Dermis blood vessel endothelial cell (primary cell): ENCODE results near the gene PHRF1. TPM values are rescaled to one million over a fixed set of nuclear protein-coding genes. Genes with fewer than 3 reads are reported as not detected.
A peak's percentile ranks its signal among the peaks of the same experiment; 100 is the strongest.

Source experiments
- DNase-seq: peaks from one replicate; pipeline ENCODE4 v3.0.0; 2010
- total RNA-seq: library from RNA; depleted of rRNA; stranded (reverse); fragments of >200 nt; gene quantifications from 2 replicates; pipeline ENCODE4 v1.2.3, GENCODE V29; 2014

Gene PHRF1
- total RNA-seq, 1 donor from 2014 or later, result 27.7 TPM

- no peak for DNase-seq
Measured at GRCh38 chr11:557328-558132, 18.7 kb upstream of the PHRF1 start.

DNA sequence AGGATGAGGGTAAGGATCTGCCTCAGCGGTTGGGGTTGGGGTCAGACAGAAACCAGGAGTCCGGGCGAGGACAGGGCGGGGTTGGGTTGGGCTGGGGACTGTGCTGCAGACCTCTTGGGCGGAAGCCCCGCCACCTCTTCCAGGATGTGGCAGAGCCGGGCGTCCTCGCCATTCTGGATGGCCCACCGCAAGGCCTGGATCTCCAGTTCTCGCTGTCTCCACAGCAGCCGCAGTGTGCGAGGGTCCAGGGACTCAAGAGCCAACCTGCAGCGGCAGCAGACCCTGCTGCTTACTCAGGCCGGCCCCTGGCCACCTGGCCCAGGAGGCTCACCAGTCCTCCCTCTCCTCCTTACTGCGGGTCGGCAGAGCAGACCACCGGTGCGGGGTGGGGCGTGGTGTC lies 17.8 kb upstream of the PHRF1 start:
- DNase-seq, result no peak

DNA sequence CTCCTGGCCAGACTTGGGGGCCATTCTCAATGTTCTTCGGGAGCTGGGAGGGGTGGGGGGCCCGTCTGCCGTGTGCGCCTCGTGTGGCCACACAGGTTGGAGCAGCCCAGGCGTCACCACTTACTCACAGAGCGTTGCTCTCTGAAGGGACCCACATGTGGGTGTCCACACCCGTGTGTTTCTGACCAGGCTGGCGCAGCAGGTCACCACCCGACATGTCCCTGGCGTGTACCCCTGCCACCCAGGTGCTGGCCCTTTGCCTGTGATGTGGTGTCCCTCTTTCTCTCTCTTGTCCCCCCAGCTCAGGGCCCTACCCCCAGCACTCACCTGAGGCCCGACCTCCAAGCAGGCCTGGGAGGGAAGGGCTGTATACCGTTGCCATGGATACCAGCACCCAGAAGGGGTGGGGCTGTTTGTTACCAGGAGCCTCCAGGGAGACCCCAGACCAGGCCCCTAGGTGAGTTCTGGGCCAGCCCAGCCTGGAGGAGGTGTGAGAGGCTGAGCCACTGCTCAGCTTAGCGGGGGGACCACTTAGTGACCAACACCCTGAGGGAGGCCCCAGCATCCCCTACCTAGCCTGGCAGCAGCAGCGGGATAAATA lies 17.1 kb upstream of the PHRF1 start:
- no peak for DNase-seq

DNA sequence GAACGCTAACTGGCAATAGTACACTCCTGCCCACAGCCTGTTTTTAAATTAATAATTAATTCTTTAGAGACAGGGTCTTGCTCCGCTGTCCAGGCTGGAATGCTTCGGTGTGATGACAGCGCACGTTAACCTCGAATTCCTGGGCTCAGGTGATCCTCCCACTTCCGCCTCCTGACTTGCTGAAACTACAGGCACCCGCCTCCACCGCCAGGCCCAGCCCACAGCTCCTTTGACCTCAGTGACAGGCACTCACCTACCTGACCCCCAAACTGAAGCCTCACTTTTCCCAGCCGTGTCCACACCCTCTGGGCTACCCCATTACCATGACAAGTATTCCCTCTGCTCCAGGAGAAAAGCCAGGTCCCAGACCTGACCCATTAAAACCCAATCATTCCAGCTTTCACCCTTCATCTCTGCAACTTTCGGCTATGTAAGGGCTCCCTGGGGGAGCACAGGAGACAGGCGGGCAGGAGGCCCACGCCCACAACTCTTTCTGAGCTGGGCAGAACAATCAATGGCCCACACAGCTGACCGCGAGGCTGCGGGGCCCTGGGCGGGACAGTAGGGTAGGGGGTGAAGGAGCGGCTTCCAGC lies 16.5 kb upstream of the PHRF1 start:
- no peak for DNase-seq

DNA sequence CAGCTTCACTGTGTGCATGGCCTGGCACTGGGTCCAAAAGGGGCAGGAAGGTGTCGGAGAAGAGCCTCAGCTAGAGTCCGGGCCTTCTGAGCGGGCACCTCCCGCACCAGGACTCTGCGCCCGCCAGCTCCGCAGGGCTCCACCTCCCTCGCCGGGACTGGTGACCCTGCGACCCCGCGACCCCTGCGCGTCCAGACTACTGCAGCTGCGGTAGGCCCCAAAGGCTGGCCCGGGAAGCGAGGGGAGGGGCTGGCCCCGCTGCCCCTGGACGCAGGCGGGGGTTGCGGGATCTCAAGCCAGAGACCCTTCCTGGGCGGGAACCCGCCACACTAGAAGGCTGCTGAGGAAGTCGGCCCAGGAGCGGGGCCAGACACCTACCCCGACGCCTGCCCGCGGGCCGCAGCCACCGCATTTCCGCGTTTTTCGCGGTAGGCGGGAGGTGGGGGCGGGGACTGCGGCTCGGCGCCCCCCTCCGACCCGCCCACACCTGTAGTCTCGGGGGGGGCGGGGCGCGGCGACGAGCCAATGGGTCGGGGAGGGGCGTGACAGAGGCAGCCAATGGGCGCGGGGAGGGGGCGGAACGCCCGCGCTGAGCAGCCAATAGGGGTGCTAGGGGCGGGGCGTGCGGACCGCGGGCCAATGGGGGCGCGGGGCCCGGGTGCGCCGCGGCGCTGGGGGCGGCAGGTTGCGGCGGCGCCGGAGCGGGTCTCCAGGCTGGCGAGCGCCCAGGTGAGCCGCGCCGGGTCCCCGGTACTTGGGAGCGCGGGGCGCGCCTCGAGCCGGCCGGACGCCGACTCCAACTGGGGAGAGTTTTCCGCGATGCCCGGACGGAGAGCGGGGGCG lies 15.7 kb upstream of the PHRF1 start, which contains the start of the genes LMNTD2 and RASSF7:
LMNTD2 (minus strand) TSS at position 434 of the 843 bp plus-strand sequence; CDS start at position 412, 22 bp downstream.
RASSF7 (plus strand) TSS at position 666 of the 843 bp plus-strand sequence. CDS start 799 bp downstream, outside the sequence.
- peak; percentile 93 for DNase-seq

GRCh38 chr11:561148-562003 lies 14.9 kb upstream of the PHRF1 start:
- peak; percentile 18 for DNase-seq

DNA sequence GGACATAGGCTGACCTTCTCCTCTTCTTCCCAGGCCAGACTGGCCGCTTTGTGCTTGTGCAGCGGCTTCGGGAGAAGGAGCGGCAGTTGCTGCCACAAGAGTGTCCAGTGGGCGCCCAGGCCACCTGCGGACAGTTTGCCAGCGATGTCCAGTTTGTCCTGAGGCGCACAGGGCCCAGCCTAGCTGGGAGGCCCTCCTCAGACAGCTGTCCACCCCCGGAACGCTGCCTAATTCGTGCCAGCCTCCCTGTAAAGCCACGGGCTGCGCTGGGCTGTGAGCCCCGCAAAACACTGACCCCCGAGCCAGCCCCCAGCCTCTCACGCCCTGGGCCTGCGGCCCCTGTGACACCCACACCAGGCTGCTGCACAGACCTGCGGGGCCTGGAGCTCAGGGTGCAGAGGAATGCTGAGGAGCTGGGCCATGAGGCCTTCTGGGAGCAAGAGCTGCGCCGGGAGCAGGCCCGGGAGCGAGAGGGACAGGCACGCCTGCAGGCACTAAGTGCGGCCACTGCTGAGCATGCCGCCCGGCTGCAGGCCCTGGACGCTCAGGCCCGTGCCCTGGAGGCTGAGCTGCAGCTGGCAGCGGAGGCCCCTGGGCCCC lies 14.1 kb upstream of the PHRF1 start:
- no peak for DNase-seq

GRCh38 chr11:563066-563811 lies 13.0 kb upstream of the PHRF1 start:
- no peak for DNase-seq

DNA sequence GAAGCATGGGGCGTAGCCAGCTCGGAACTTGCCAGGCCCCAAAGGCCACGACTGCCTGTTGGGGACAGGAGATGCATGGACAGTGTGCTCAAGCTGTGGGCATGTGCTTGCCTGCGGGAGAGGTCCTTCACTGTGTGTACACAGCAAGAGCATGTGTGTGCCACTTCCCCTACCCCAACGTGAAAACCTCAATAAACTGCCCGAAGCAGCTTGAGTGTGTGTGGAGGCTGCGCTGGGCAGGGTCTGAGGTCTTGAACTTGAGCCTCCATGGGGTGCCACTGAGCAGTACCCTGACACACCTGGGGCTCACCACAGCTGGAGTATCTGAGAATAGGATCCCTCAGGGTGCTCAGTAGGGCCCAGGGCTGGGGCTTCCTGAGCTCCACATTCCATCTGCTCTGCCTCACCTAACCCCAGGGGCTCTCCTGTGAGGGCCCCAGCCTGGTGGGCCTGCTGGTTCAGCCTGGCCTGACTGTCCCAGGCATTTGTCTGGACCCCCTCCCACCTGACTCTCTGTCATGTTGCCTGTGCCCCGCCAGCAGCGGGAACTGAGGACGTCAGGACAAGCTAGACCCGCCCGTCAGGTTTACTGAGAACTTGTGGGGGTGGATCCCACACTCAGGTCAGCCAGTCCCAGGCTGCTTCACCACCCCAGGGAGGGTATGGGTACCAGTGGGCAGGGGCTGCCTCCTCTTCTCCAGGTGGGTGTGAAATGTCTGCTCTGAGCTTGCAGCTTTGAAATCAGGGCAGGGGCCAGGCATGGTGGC lies 12.3 kb upstream of the PHRF1 start:
- DNase-seq, result no peak

- DNase-seq, result no peak
Measured at GRCh38 chr11:565921-566509, 10.3 kb upstream of the PHRF1 start.

- no peak for DNase-seq
Measured at GRCh38 chr11:567011-567628, 9.2 kb upstream of the PHRF1 start.

- DNase-seq, result no peak
Measured at GRCh38 chr11:567629-568292, 8.5 kb upstream of the PHRF1 start.

DNA sequence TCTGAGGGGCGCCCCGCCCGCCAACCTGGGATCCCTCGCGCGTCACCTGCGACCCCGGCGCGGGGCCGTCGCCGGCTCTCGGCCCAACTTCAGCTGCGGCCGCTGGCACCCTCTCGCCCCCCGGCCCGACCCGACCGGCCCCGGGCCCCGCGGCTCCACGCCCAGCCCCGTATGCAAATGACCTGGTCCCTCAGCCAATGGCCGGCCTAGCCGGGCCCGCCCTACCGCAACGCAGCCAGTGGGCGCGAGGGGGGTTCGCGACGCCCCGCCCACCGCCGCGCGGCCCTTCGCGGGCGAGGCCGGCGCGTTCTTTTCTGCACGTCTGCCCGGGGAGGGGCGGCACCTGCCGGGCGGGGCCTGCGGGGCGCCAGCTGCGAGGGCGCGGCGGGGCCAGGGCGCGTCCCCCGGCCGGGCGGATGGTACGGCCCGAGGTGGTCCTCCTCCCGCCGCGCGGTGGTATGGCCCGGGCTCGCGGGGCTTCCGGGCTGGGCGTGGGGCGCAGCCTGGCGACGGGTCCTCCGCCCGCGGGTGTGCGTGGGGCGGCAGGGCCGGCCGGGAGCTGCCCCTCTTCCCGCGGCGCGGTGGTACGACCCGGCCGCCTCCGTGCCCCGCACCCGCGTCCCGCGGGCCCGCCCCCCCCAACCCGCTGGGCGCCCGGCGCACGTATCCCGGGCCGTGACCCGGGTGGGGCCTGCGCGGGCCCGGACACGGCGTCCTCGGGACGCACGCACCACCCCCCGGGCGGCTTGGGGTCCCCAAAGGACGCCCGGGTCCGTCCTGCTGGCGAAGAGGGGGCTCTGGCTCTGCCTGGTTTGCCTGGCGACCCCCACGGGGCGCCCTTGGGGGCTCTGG lies 7.7 kb upstream of the PHRF1 start:
- peak; percentile 90 for DNase-seq

GRCh38 chr11:569158-569885 lies 6.9 kb upstream of the PHRF1 start:
- no peak for DNase-seq

DNA sequence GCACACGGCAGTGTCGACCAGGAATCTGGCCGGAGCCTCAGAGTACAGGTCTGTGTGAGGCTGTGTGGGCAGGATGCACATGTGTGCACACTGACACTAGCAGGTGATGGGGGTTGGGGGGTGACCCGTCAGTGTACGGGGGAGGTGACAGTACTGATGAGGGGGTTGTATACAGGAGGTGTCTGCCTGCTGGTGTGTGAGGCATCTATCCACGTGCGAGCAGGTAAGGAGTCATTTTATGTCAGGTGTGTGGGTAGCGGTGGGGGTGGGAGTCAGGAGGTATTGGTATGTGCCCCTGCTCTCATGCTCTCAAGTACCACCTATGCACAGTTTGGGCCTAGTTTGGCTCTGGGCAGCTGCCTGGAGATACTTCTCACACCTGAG lies 4.5 kb upstream of the PHRF1 start:
- no peak for DNase-seq

GRCh38 chr11:573146-573759 lies 3.0 kb upstream of the PHRF1 start:
- DNase-seq, result no peak
